ENCODE results near the gene GAREM1. TPM values are rescaled to one million over a fixed set of nuclear protein-coding genes. Genes with fewer than 3 reads are reported as not detected.
A peak's percentile ranks its signal among the peaks of the same experiment; 100 is the strongest.

Gene GAREM1
- total and polyA plus RNA-seq, 4 donors: 3.0 to 13.7 (median 8.5) TPM

GRCh38 chr18:32290810-32291209 is 179.9 kb downstream of the GAREM1 start:
- H3K27me3 ChIP-seq (ENCODE audit: control insufficient read depth in 3 of 3, insufficient read depth in 3 of 3, low read length in 2 of 3): no peaks in the 10 kb centered on the region
- H3K36me3 ChIP-seq (ENCODE audit: control insufficient read depth in 4 of 4, insufficient read depth in 4 of 4, low read length in 4 of 4): peaks cover 0 to 11% (median 6%) of the 10 kb centered on the region in 4 donors
- H3K9me3 ChIP-seq (ENCODE audit: control insufficient read depth in 4 of 4, insufficient read depth in 3 of 4, low read length in 3 of 4): no peaks in the 10 kb centered on the region
- no peak for TF ChIP-seq CTCF (IDR thresholded peaks at IDR 0.05; ENCODE audit: control extremely low read depth, extremely low read depth)
- no peak overlapping the region for H3K27ac ChIP-seq (ENCODE audit: low read depth in 1 of 2, low read length in 1 of 2)
- no peak for ATAC-seq (ENCODE audit: insufficient read depth, low FRiP score)
- WGBS, 2 donors: 69 to 75% methylated on average over 2 of the region's 2 CpGs
- H3K4me1 ChIP-seq (ENCODE audit: control insufficient read depth in 5 of 5, insufficient read depth in 5 of 5, low read length in 5 of 5): no peaks in the 10 kb centered on the region
- no peak overlapping the region for H3K4me3 ChIP-seq
- no peak overlapping the region for H3K9ac ChIP-seq (ENCODE audit: insufficient read depth in 1 of 2, low read length in 2 of 2)
- no peak for DNase-seq

GRCh38 chr18:32289483-32290075 is 181.1 kb downstream of the GAREM1 start:
- H3K36me3 ChIP-seq (ENCODE audit: control insufficient read depth in 4 of 4, insufficient read depth in 4 of 4, low read length in 4 of 4): peaks cover 0 to 11% (median 6%) of the 10 kb centered on the region in 4 donors
- no peaks in the 10 kb centered on the region for H3K27me3 ChIP-seq (ENCODE audit: control insufficient read depth in 3 of 3, insufficient read depth in 3 of 3, low read length in 2 of 3)
- no peak overlapping the region for H3K9ac ChIP-seq (ENCODE audit: insufficient read depth in 1 of 2, low read length in 2 of 2)
- no peaks in the 10 kb centered on the region for H3K4me1 ChIP-seq (ENCODE audit: control insufficient read depth in 5 of 5, insufficient read depth in 5 of 5, low read length in 5 of 5)
- WGBS, 2 donors: 8 to 24% methylated on average over 1 of the region's 1 CpG
- H3K4me3 ChIP-seq: no peak overlapping the region
- TF ChIP-seq CTCF (IDR thresholded peaks at IDR 0.05; ENCODE audit: control extremely low read depth, extremely low read depth): no peak
- no peak overlapping the region for H3K27ac ChIP-seq (ENCODE audit: low read depth in 1 of 2, low read length in 1 of 2)
- DNase-seq: peak; percentile 47 to 74 (median 62)
- H3K9me3 ChIP-seq (ENCODE audit: control insufficient read depth in 4 of 4, insufficient read depth in 3 of 4, low read length in 3 of 4): no peaks in the 10 kb centered on the region
- ATAC-seq (ENCODE audit: insufficient read depth, low FRiP score): no peak

- no peak for DNase-seq
- WGBS, 2 donors: 92 to 93% methylated on average over 9 of the region's 9 CpGs
- Histone ChIP-seq H3K9me3 (ENCODE audit: control insufficient read depth in 4 of 4, insufficient read depth in 3 of 4, low read length in 3 of 4) (no peaks in the 10 kb centered on the region), H3K27ac (ENCODE audit: low read depth in 1 of 2, low read length in 1 of 2) (no peak overlapping the region), H3K9ac (ENCODE audit: insufficient read depth in 1 of 2, low read length in 2 of 2) (no peak overlapping the region), H3K36me3 (ENCODE audit: control insufficient read depth in 4 of 4, insufficient read depth in 4 of 4, low read length in 4 of 4) (peaks cover 0 to 11% (median 6%) of the 10 kb centered on the region in 4 donors), H3K4me3 (no peak overlapping the region), H3K27me3 (ENCODE audit: control insufficient read depth in 3 of 3, insufficient read depth in 3 of 3, low read length in 2 of 3) (no peaks in the 10 kb centered on the region), H3K4me1 (ENCODE audit: control insufficient read depth in 5 of 5, insufficient read depth in 5 of 5, low read length in 5 of 5) (peaks cover 0 to 2% (median 0%) of the 10 kb centered on the region in 5 donors)
- no peak for ATAC-seq (ENCODE audit: insufficient read depth, low FRiP score)
- TF ChIP-seq CTCF (IDR thresholded peaks at IDR 0.05; ENCODE audit: control extremely low read depth, extremely low read depth): no peak
Measured at GRCh38 chr18:32287873-32288272, 182.8 kb downstream of the GAREM1 start.

DNA sequence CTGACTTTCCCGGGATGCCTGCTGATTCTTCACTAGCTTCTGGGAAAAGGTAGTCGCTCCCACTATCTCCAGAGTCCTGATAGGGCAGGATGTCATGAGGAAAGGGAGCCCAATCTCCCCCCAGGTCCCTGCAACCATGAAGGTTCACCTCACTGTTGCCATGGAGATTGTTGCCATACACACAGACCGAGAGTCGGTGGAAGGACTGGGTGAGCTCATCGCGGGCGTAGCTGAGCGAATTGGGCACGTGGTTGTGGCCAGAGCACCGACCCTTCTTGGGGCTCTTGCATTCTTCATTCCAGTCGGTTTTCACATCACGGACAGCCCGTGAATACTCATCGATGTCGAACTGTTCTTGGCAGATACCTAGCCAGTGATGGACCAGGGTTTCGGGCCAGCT is 183.4 kb downstream of the GAREM1 start:
- Histone ChIP-seq H3K27me3 (ENCODE audit: control insufficient read depth in 3 of 3, insufficient read depth in 3 of 3, low read length in 2 of 3) (no peaks in the 10 kb centered on the region), H3K4me3 (no peak overlapping the region), H3K9me3 (ENCODE audit: control insufficient read depth in 4 of 4, insufficient read depth in 3 of 4, low read length in 3 of 4) (no peaks in the 10 kb centered on the region), H3K36me3 (ENCODE audit: control insufficient read depth in 4 of 4, insufficient read depth in 4 of 4, low read length in 4 of 4) (peaks cover 0 to 11% (median 6%) of the 10 kb centered on the region in 4 donors), H3K4me1 (ENCODE audit: control insufficient read depth in 5 of 5, insufficient read depth in 5 of 5, low read length in 5 of 5) (peaks cover 0 to 2% (median 0%) of the 10 kb centered on the region in 5 donors), H3K9ac (ENCODE audit: insufficient read depth in 1 of 2, low read length in 2 of 2) (no peak overlapping the region), H3K27ac (ENCODE audit: low read depth in 1 of 2, low read length in 1 of 2) (no peak overlapping the region)
- DNase-seq: no peak
- ATAC-seq (ENCODE audit: insufficient read depth, low FRiP score): no peak
- no peak for TF ChIP-seq CTCF (IDR thresholded peaks at IDR 0.05; ENCODE audit: control extremely low read depth, extremely low read depth)
- 91 to 93% methylated on average over 16 of the region's 16 CpGs for WGBS, 2 donors

Measured in lung (tissue), 12 donors.